Keratinocyte (primary cell): Measurements from ENCODE around the gene CCL7. TPM values are rescaled to one million over a fixed set of nuclear protein-coding genes. Genes with fewer than 3 reads are reported as not detected.

Source experiments
- DNase-seq: peaks from one replicate; pipeline ENCODE4 v3.0.0-alpha.2; 2011; ENCODE audit warnings: low read depth, missing footprints, low spot score
- FAIRE-seq: peaks from 2 replicates; lab custom pipeline; 2011; peaks lifted over from hg19 to GRCh38; lab: Jason Lieb, UNC
- H2AFZ ChIP-seq: 2 replicates; pipeline ENCODE4 v1.6.0; 2012; ENCODE audit warnings: low read length, control low read depth, inconsistent platforms; ENCODE audit not compliant: control insufficient read depth
- H3K27ac ChIP-seq: 2 replicates; pipeline ENCODE4 v1.5.1; 2011; ENCODE audit warnings: low read length; ENCODE audit not compliant: control insufficient read depth, insufficient read depth
- H3K27me3 ChIP-seq: 3 replicates; pipeline ENCODE4 v1.6.0; 2011; ENCODE audit warnings: low read length; ENCODE audit not compliant: control insufficient read depth, insufficient read depth; ENCODE audit errors: extremely low read depth
- H3K36me3 ChIP-seq, 2 experiments: 2 replicates in 1 of 2; 3 replicates in 1 of 2; pipeline ENCODE4 v1.5.1; 2011; ENCODE audit warnings: low read length in 2 of 2, mild to moderate bottlenecking in 1 of 2; ENCODE audit not compliant: control insufficient read depth in 2 of 2, insufficient read depth in 2 of 2; ENCODE audit errors: extremely low read depth in 1 of 2
- H3K4me1 ChIP-seq: 3 replicates; pipeline ENCODE4 v1.5.1; 2011; ENCODE audit warnings: low read length; ENCODE audit not compliant: control insufficient read depth, insufficient read depth; ENCODE audit errors: extremely low read depth
- H3K4me2 ChIP-seq: 3 replicates; pipeline ENCODE4 v1.6.0; 2011; ENCODE audit warnings: low read depth, low read length; ENCODE audit not compliant: control insufficient read depth, insufficient read depth; ENCODE audit errors: extremely low read depth
- H3K4me3 ChIP-seq, 3 experiments: fragments of 200-600 bp in 1 of 3; sonication (generic) in 1 of 3; 2 replicates in 2 of 3; 3 replicates in 1 of 3; pipeline ENCODE4 v1.5.1; 2011 to 2016; ENCODE audit warnings: low read length in 3 of 3, mild to moderate bottlenecking in 3 of 3, control low read depth in 2 of 3, inconsistent platforms in 1 of 3, low read depth in 1 of 3, mixed read lengths in 1 of 3, mixed run types in 1 of 3, moderate library complexity in 1 of 3; ENCODE audit not compliant: control insufficient read depth in 2 of 3, insufficient read depth in 2 of 3; ENCODE audit errors: extremely low read depth in 1 of 3
- H3K79me2 ChIP-seq: 2 replicates; pipeline ENCODE4 v1.6.0; 2012; ENCODE audit warnings: low read length; ENCODE audit not compliant: control insufficient read depth, insufficient read depth
- H3K9ac ChIP-seq: 3 replicates; pipeline ENCODE4 v1.6.0; 2011; ENCODE audit warnings: low read length; ENCODE audit not compliant: control insufficient read depth, insufficient read depth; ENCODE audit errors: extremely low read depth
- H3K9me1 ChIP-seq: 3 replicates; pipeline ENCODE4 v1.6.0; 2011; ENCODE audit warnings: low read length; ENCODE audit not compliant: control insufficient read depth, insufficient read depth; ENCODE audit errors: extremely low read depth
- H3K9me3 ChIP-seq: 2 replicates; pipeline ENCODE4 v1.5.1; 2012; ENCODE audit warnings: low read depth, low read length; ENCODE audit not compliant: control insufficient read depth
- H4K20me1 ChIP-seq: 3 replicates; pipeline ENCODE4 v1.6.0; 2011; ENCODE audit warnings: low read length; ENCODE audit not compliant: control insufficient read depth, insufficient read depth; ENCODE audit errors: extremely low read depth
- EZH2 ChIP-seq: IDR thresholded peaks from one replicate; pipeline ENCODE4 v1.6.1; 2012; ENCODE audit warnings: inconsistent platforms, mild to moderate bottlenecking, low read length, moderate library complexity
- dilution Hi-C: fragments of 300-500 bp; cut with MboI; formaldehyde crosslinking; loops from one replicate; pipeline ENCODE4 v1.7.0; 2020; ENCODE audit warnings: low sequenced_read_pairs; ENCODE audit not compliant: extremely low pct_ligation_motif_present
- polyA plus RNA-seq, 5 experiments: library from polyadenylated mRNA; depleted of rRNA in 3 of 5; stranded (reverse) in 3 of 5; stranded (forward) in 1 of 5; unstranded in 1 of 5; fragments of >200 nt; gene quantifications; 1 replicate in 1 of 5; 2 replicates in 3 of 5; 3 replicates in 1 of 5; pipeline versions ENCODE4 v1.2.1 to v1.2.3, GENCODE V29; 2011 to 2012; ENCODE audit warnings: missing spikeins in 2 of 5, low read depth in 1 of 5, low replicate concordance in 1 of 5
- TF ChIP-seq, protein P1 (sequence below), 3 experiments: IDR thresholded peaks in 1 of 3; conservative IDR thresholded peaks in 1 of 3; optimal IDR thresholded peaks in 1 of 3; 2 replicates in 2 of 3; 3 replicates in 1 of 3; pipeline versions ENCODE3 to v1.5.1; 2011; ENCODE audit warnings: low read length in 3 of 3, mild to moderate bottlenecking in 3 of 3, moderate library complexity in 2 of 3, control low read depth in 1 of 3, inconsistent platforms in 1 of 3; ENCODE audit not compliant: insufficient read depth in 2 of 3; ENCODE audit errors: extremely low read depth in 1 of 3

CCL7 gene
- polyA plus RNA-seq, 1 donor (not counting 4 experiments of a cell fraction or from before 2014, with no cell fraction given) = not detected

GRCh38 chr17:34307110-34307509 lies 37.1 kb downstream of the CCL7 start:
- Histone ChIP-seq H2AFZ (no peak overlapping the region), H3K27me3 (no peaks in the 10 kb centered on the region), H3K27ac (no peak overlapping the region), H3K4me3 (no peak overlapping the region), H3K36me3 (no peaks in the 10 kb centered on the region), H3K9me1 (no peaks in the 10 kb centered on the region), H3K9ac (no peak overlapping the region), H3K4me1 (no peaks in the 10 kb centered on the region), H3K9me3 (no peaks in the 10 kb centered on the region), H4K20me1 (no peaks in the 10 kb centered on the region), H3K4me2 (no peak overlapping the region), H3K79me2 (no peaks in the 10 kb centered on the region)
- FAIRE-seq (no peak), DNase-seq (no peak)
- TF ChIP-seq, protein P1, sequence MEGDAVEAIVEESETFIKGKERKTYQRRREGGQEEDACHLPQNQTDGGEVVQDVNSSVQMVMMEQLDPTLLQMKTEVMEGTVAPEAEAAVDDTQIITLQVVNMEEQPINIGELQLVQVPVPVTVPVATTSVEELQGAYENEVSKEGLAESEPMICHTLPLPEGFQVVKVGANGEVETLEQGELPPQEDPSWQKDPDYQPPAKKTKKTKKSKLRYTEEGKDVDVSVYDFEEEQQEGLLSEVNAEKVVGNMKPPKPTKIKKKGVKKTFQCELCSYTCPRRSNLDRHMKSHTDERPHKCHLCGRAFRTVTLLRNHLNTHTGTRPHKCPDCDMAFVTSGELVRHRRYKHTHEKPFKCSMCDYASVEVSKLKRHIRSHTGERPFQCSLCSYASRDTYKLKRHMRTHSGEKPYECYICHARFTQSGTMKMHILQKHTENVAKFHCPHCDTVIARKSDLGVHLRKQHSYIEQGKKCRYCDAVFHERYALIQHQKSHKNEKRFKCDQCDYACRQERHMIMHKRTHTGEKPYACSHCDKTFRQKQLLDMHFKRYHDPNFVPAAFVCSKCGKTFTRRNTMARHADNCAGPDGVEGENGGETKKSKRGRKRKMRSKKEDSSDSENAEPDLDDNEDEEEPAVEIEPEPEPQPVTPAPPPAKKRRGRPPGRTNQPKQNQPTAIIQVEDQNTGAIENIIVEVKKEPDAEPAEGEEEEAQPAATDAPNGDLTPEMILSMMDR (optimal IDR thresholded peaks at IDR 0.05 in 1 of 3, IDR thresholded peaks at IDR 0.05 in 1 of 3, conservative IDR thresholded peaks at IDR 0.05 in 1 of 3; ENCODE audit: extremely low read depth in 1 of 3, insufficient read depth in 2 of 3, low read length in 3 of 3) = no peak
- no peak for TF ChIP-seq EZH2
- dilution Hi-C loops = no loop called here

- H2AFZ ChIP-seq = no peak overlapping the region
- no peak for DNase-seq
- no peaks in the 10 kb centered on the region for H3K9me3 ChIP-seq
- H3K79me2 ChIP-seq = no peaks in the 10 kb centered on the region
- no peaks in the 10 kb centered on the region for H3K27me3 ChIP-seq
- no peak for FAIRE-seq
- H3K4me3 ChIP-seq = no peak overlapping the region
- H3K9me1 ChIP-seq = no peaks in the 10 kb centered on the region
- H4K20me1 ChIP-seq = no peaks in the 10 kb centered on the region
- dilution Hi-C loops = no loop called here
- H3K27ac ChIP-seq = no peak overlapping the region
- H3K9ac ChIP-seq = no peak overlapping the region
- no peak overlapping the region for H3K4me2 ChIP-seq
- TF ChIP-seq, protein P1 (optimal IDR thresholded peaks at IDR 0.05 in 1 of 3, IDR thresholded peaks at IDR 0.05 in 1 of 3, conservative IDR thresholded peaks at IDR 0.05 in 1 of 3; ENCODE audit: extremely low read depth in 1 of 3, insufficient read depth in 2 of 3, low read length in 3 of 3) = no peak
- TF ChIP-seq EZH2 = no peak
- H3K4me1 ChIP-seq = no peaks in the 10 kb centered on the region
- H3K36me3 ChIP-seq = no peaks in the 10 kb centered on the region
These were observed 38.4 kb downstream of the CCL7 start for GRCh38 chr17:34308371-34308770.
